WTC11 (cell line): ENCODE data around the gene ASB1. TPM values are rescaled to one million over a fixed set of nuclear protein-coding genes. Genes with fewer than 3 reads are reported as not detected.

Experiments
- ATAC-seq: fragments of 200-7000 bp; cut with Tn5 transposase; 2 replicates; pipeline ENCODE4 v1.10.0; 2021; ENCODE audit warnings: mild to moderate bottlenecking, moderate library complexity
- CTCF ChIA-PET: fragments of 300-600 bp; sonication (Branson Sonifier 250); formaldehyde crosslinking; loops from one replicate; lab custom pipeline; 2021; ENCODE audit warnings: antibody characterized with exemption; lab: Charles Lee
- POLR2A ChIA-PET: fragments of 350-600 bp; sonication (Branson Sonifier 250); formaldehyde crosslinking; loops from one replicate; lab custom pipeline; 2021; ENCODE audit warnings: antibody characterized with exemption; lab: Charles Lee
- DNase-seq: peaks from one replicate; pipeline ENCODE4 v3.0.0; 2021; ENCODE audit warnings: low spot score
- H3K27ac Mint-ChIP-seq: 2 replicates; pipeline ENCODE4 v1.8.0; 2021; ENCODE audit warnings: mixed read lengths
- H3K27me3 Mint-ChIP-seq: 2 replicates; pipeline ENCODE4 v1.8.0; 2021; ENCODE audit warnings: low read depth, mild to moderate bottlenecking, moderate library complexity, mixed read lengths
- H3K36me3 Mint-ChIP-seq: 2 replicates; pipeline ENCODE4 v1.8.0; 2021; ENCODE audit warnings: mixed read lengths
- H3K4me1 Mint-ChIP-seq: 2 replicates; pipeline ENCODE4 v1.8.0; 2022; ENCODE audit warnings: mixed read lengths
- H3K4me3 Mint-ChIP-seq: 2 replicates; pipeline ENCODE4 v1.8.0; 2021; ENCODE audit warnings: mild to moderate bottlenecking, moderate library complexity, mixed read lengths
- H3K9me3 Mint-ChIP-seq: 2 replicates; pipeline ENCODE4 v1.8.0; 2021; ENCODE audit warnings: mixed read lengths
- CREB1 ChIP-seq: sonication (generic); formaldehyde crosslinking; IDR thresholded peaks from 2 replicates; pipeline ENCODE4 v1.8.0; 2023; ENCODE audit warnings: mild to moderate bottlenecking, missing genetic modification reagents
- CTCF ChIP-seq: fragments of 200-600 bp; IDR thresholded peaks from 2 replicates; pipeline ENCODE4 v1.8.0; 2022; ENCODE audit warnings: antibody characterized with exemption
- ELF4 ChIP-seq: sonication (generic); formaldehyde crosslinking; IDR thresholded peaks from 2 replicates; pipeline ENCODE4 v1.8.1; 2022; ENCODE audit warnings: low read depth, mild to moderate bottlenecking, moderate library complexity, missing genetic modification reagents
- ETV6 ChIP-seq: sonication (generic); formaldehyde crosslinking; IDR thresholded peaks from 2 replicates; pipeline ENCODE4 v1.8.1; 2022; ENCODE audit warnings: mild to moderate bottlenecking, missing genetic modification reagents
- FOXP1 ChIP-seq: sonication (generic); formaldehyde crosslinking; IDR thresholded peaks from 2 replicates; pipeline ENCODE4 v1.8.0; 2022; ENCODE audit warnings: missing genetic modification reagents, mild to moderate bottlenecking, moderate library complexity, borderline replicate concordance
- FOXP4 ChIP-seq: sonication (generic); formaldehyde crosslinking; IDR thresholded peaks from 2 replicates; pipeline ENCODE4 v1.8.0; 2022; ENCODE audit warnings: mild to moderate bottlenecking, missing genetic modification reagents
- GTF2I ChIP-seq: fragments of 250-450 bp; sonication (Bioruptor Pico); conservative IDR thresholded peaks from 2 replicates; pipeline ENCODE4 v1.4.0; 2021; ENCODE audit warnings: mild to moderate bottlenecking
- IRF1 ChIP-seq: sonication (generic); formaldehyde crosslinking; IDR thresholded peaks from 2 replicates; pipeline ENCODE4 v1.8.0; 2023; ENCODE audit warnings: missing genetic modification reagents
- KAT7 ChIP-seq: sonication (generic); formaldehyde crosslinking; IDR thresholded peaks from 2 replicates; pipeline ENCODE4 v1.8.1; 2023; ENCODE audit warnings: missing genetic modification reagents, mild to moderate bottlenecking, borderline replicate concordance
- MYBL2 ChIP-seq: sonication (generic); formaldehyde crosslinking; IDR thresholded peaks from 2 replicates; pipeline ENCODE4 v1.8.1; 2023; ENCODE audit warnings: mild to moderate bottlenecking, moderate library complexity, missing genetic modification reagents
- NFATC4 ChIP-seq: fragments of 250-450 bp; sonication (Bioruptor Pico); IDR thresholded peaks from 2 replicates; pipeline ENCODE4 v1.9.0; 2021; ENCODE audit warnings: mild to moderate bottlenecking
- NR2C2 ChIP-seq: sonication (generic); formaldehyde crosslinking; IDR thresholded peaks from 2 replicates; pipeline ENCODE4 v1.8.0; 2022; ENCODE audit warnings: mild to moderate bottlenecking, missing genetic modification reagents
- ZBTB21 ChIP-seq: sonication (generic); formaldehyde crosslinking; IDR thresholded peaks from 2 replicates; pipeline ENCODE4 v1.8.1; 2023; ENCODE audit warnings: mild to moderate bottlenecking, missing genetic modification reagents, borderline replicate concordance
- ZNF121 ChIP-seq: sonication (generic); formaldehyde crosslinking; IDR thresholded peaks from 2 replicates; pipeline ENCODE4 v1.8.0; 2023; ENCODE audit warnings: missing genetic modification reagents
- ZNF317 ChIP-seq: sonication (generic); formaldehyde crosslinking; IDR thresholded peaks from 2 replicates; pipeline ENCODE4 v1.8.1; 2023; ENCODE audit warnings: low read depth, mild to moderate bottlenecking, moderate library complexity, missing genetic modification reagents, borderline replicate concordance
- ZNF416 ChIP-seq: fragments of 250-450 bp; sonication (Bioruptor Pico); IDR thresholded peaks from 2 replicates; pipeline ENCODE4 v1.9.0; 2021; ENCODE audit warnings: mild to moderate bottlenecking, inconsistent platforms
- ZNF423 ChIP-seq: fragments of 250-450 bp; sonication (Bioruptor Pico); IDR thresholded peaks from 2 replicates; pipeline ENCODE4 v2.1.2; 2022; ENCODE audit warnings: mild to moderate bottlenecking, moderate library complexity
- ZNF512 ChIP-seq: sonication (generic); formaldehyde crosslinking; IDR thresholded peaks from 2 replicates; pipeline ENCODE4 v1.8.1; 2022; ENCODE audit warnings: missing genetic modification reagents, borderline replicate concordance
- total RNA-seq: library from RNA; stranded (reverse); gene quantifications from 3 replicates; pipeline ENCODE4 v1.2.3, GENCODE V29; 2021
- TF ChIP-seq, protein P1 (sequence below): fragments of 250-450 bp; sonication (Bioruptor Pico); IDR thresholded peaks from 2 replicates; pipeline ENCODE4 v2.1.2; 2022; ENCODE audit warnings: mild to moderate bottlenecking, moderate library complexity
- TF ChIP-seq, protein P2 (sequence below): sonication (generic); formaldehyde crosslinking; IDR thresholded peaks from 2 replicates; pipeline ENCODE4 v1.8.1; 2023; ENCODE audit warnings: mild to moderate bottlenecking, missing genetic modification reagents
- TF ChIP-seq, protein P3 (sequence below): fragments of 250-450 bp; sonication (Bioruptor Pico); IDR thresholded peaks from 2 replicates; pipeline ENCODE4 v1.8.0; 2021; ENCODE audit warnings: mild to moderate bottlenecking
- TF ChIP-seq, protein P4 (sequence below): fragments of 250-450 bp; sonication (Bioruptor Pico); IDR thresholded peaks from 2 replicates; pipeline ENCODE4 v1.9.0; 2021; ENCODE audit warnings: moderate library complexity, mild to moderate bottlenecking, inconsistent platforms, borderline replicate concordance

ASB1 gene
- total RNA-seq, 1 experiment from 2014 or later, result 43.9 TPM

DNA sequence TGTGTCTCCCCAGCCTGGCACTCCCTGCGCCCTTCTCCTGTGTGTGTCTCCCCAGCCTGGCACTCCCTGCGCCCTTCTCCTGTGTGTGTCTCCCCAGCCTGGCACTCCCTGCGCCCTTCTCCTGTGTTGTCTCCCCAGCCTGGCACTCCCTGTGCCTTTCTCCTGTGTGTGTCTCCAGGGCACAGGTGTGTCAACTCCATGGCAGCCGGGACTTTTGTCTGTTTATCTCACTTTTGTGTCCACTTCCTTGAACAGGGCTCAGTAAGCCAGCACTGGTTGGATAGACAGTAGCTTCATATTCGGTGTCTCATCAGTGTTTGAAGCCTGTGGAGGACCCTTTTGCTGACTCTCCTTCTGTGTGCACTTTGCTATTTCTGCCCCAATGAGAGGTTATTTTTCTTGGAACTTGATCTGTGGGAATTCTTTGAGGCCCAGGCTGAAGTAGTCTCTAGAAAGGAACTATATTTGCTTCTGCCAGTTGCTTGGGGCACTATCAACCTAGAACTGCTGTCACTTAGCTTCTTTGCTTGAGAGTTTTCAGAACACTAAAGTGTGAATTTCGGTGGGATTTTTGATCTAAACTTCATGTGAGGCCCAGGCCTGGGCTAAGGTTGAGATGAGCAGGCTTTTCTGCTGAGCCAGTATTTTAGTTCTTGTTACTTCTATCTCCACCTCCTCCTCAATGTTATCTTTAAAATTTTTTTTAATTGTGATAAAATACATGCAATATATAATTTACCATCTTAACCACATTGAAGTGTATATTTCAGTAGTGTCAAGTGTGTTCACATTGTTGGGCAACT lies 8.3 kb upstream of the ASB1 start (continued):
- TF ChIP-seq, protein P1, sequence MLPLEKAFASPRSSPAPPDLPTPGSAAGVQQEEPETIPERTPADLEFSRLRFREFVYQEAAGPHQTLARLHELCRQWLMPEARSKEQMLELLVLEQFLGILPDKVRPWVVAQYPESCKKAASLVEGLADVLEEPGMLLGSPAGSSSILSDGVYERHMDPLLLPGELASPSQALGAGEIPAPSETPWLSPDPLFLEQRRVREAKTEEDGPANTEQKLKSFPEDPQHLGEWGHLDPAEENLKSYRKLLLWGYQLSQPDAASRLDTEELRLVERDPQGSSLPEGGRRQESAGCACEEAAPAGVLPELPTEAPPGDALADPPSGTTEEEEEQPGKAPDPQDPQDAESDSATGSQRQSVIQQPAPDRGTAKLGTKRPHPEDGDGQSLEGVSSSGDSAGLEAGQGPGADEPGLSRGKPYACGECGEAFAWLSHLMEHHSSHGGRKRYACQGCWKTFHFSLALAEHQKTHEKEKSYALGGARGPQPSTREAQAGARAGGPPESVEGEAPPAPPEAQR, result no peak
- TF ChIP-seq ZBTB21 (CRISPR knock-in tag) (no peak), KAT7 (CRISPR knock-in tag) (no peak), GTF2I (CRISPR knock-in tag) (no peak), ETV6 (no peak), ZNF423 (CRISPR knock-in tag) (no peak), IRF1 (CRISPR knock-in tag) (no peak)

DNA sequence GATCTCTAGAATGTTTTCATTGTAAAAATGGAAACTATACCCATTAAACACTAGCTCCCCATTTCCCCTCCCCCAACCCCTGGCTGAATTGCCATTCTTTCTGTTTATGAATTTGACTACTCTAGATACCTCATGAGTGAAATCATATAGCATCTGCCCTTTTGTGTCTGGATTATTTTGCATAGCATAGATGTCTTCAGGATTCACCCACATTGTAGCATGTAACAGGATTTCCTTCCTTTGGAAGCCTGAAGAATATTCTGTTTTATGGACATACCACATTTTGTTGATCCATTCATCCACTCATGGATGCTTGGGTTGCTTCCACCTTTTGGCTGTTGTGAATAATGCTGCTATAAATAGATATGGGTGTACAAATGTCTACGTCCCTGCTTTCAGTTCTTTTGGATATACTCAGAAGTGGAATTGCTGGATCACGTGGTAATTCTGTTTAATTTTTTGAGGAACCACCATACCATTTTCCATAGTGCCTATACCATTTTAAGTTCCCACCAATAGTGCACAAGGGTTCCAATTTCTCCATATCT lies 7.7 kb upstream of the ASB1 start:
- no peak for DNase-seq
- Mint-ChIP-seq H3K36me3 (peaks cover 12% of the 10 kb centered on the region), H3K27me3 (peaks cover 2% of the 10 kb centered on the region; the same call in 1 of the 2 replicates), H3K4me3 (no peak overlapping the region), H3K27ac (no peak overlapping the region), H3K9me3 (peaks cover 18% of the 10 kb centered on the region), H3K4me1 (peaks cover 36% of the 10 kb centered on the region)
- no peak for ATAC-seq
- ChIA-PET POLR2A (no interaction called here), CTCF (no interaction called here)
- TF ChIP-seq FOXP1, result no peak
- no peak for TF ChIP-seq ZNF317 (CRISPR knock-in tag)
- TF ChIP-seq NFATC4 (CRISPR knock-in tag), result no peak
- TF ChIP-seq, protein P2, sequence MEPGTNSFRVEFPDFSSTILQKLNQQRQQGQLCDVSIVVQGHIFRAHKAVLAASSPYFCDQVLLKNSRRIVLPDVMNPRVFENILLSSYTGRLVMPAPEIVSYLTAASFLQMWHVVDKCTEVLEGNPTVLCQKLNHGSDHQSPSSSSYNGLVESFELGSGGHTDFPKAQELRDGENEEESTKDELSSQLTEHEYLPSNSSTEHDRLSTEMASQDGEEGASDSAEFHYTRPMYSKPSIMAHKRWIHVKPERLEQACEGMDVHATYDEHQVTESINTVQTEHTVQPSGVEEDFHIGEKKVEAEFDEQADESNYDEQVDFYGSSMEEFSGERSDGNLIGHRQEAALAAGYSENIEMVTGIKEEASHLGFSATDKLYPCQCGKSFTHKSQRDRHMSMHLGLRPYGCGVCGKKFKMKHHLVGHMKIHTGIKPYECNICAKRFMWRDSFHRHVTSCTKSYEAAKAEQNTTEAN (CRISPR knock-in tag), result no peak

GRCh38 chr2:238420442-238420841 lies 6.3 kb upstream of the ASB1 start:
- no peak for DNase-seq
- H3K9me3 Mint-ChIP-seq, result peaks cover 16% of the 10 kb centered on the region
- H3K4me1 Mint-ChIP-seq, result peaks cover 26% of the 10 kb centered on the region
- ChIA-PET CTCF (interaction anchor here (0.6 kb wide), 1 partner anchor 53 kb away, joined by 3 read pairs; no protein-coding TSS in a partner anchor), POLR2A (no interaction called here)
- peaks cover 10% of the 10 kb centered on the region for H3K36me3 Mint-ChIP-seq
- H3K4me3 Mint-ChIP-seq, result no peak overlapping the region
- peaks cover under 1% of the 10 kb centered on the region; the same call in 1 of the 2 replicates for H3K27me3 Mint-ChIP-seq
- peak; percentile 9; the same call in 1 of the 2 replicates for ATAC-seq
- peak overlapping the region; percentile 85; the same call in 1 of the 2 replicates for H3K27ac Mint-ChIP-seq
- TF ChIP-seq CTCF, result no peak
- TF ChIP-seq ZNF512 (CRISPR knock-in tag), result no peak
- no peak for TF ChIP-seq MYBL2 (CRISPR knock-in tag)
- no peak for TF ChIP-seq ZNF121 (CRISPR knock-in tag)
- TF ChIP-seq, protein P3, sequence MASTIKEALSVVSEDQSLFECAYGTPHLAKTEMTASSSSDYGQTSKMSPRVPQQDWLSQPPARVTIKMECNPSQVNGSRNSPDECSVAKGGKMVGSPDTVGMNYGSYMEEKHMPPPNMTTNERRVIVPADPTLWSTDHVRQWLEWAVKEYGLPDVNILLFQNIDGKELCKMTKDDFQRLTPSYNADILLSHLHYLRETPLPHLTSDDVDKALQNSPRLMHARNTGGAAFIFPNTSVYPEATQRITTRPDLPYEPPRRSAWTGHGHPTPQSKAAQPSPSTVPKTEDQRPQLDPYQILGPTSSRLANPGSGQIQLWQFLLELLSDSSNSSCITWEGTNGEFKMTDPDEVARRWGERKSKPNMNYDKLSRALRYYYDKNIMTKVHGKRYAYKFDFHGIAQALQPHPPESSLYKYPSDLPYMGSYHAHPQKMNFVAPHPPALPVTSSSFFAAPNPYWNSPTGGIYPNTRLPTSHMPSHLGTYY (CRISPR knock-in tag), result no peak
- TF ChIP-seq ELF4 (CRISPR knock-in tag), result no peak
- TF ChIP-seq CREB1, result no peak
- TF ChIP-seq FOXP4, result no peak
- TF ChIP-seq, protein P4, sequence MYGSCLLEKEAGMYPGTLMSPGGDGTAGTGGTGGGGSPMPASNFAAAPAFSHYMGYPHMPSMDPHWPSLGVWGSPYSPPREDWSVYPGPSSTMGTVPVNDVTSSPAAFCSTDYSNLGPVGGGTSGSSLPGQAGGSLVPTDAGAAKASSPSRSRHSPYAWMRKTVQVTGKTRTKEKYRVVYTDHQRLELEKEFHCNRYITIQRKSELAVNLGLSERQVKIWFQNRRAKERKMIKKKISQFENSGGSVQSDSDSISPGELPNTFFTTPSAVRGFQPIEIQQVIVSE (CRISPR knock-in tag), result no peak
- TF ChIP-seq NR2C2 (CRISPR knock-in tag), result no peak
- no peak for TF ChIP-seq ZNF416
